GM19438 (cell line): ENCODE data around the gene IL17REL.
"Not testable (repeated sequence)": the region's sequence is repeated elsewhere in the genome, so short reads cannot be mapped to it uniquely, and the experiment has no call there.

Experiments used
- ATAC-seq: cut with Tn5 transposase; IDR thresholded peaks from one replicate; pipeline ENCODE4 v1.9.1; 2021; ENCODE audit warnings: low read depth; ENCODE audit not compliant: unreplicated experiment

The IL17REL gene

DNA sequence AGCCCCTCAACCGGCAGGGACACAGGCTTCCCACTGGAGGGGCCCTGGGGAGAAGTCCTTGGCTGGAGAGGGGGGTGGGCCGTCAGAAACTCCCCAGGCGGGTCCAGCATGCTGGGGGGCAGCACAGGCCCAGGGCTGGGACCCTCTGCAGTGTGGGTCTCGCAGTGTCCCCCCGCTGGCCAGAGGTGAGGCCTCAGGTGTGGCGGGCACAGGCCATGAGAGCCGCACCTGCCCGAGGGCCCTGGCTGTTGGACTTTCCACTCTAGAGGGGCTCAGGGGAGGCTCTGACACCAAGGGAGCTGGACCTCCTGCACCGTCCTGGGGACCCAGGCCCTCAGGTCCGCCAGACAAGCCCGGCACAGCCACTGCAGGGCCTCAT is 62.7 kb downstream of the IL17REL start:
- no peak for ATAC-seq

DNA sequence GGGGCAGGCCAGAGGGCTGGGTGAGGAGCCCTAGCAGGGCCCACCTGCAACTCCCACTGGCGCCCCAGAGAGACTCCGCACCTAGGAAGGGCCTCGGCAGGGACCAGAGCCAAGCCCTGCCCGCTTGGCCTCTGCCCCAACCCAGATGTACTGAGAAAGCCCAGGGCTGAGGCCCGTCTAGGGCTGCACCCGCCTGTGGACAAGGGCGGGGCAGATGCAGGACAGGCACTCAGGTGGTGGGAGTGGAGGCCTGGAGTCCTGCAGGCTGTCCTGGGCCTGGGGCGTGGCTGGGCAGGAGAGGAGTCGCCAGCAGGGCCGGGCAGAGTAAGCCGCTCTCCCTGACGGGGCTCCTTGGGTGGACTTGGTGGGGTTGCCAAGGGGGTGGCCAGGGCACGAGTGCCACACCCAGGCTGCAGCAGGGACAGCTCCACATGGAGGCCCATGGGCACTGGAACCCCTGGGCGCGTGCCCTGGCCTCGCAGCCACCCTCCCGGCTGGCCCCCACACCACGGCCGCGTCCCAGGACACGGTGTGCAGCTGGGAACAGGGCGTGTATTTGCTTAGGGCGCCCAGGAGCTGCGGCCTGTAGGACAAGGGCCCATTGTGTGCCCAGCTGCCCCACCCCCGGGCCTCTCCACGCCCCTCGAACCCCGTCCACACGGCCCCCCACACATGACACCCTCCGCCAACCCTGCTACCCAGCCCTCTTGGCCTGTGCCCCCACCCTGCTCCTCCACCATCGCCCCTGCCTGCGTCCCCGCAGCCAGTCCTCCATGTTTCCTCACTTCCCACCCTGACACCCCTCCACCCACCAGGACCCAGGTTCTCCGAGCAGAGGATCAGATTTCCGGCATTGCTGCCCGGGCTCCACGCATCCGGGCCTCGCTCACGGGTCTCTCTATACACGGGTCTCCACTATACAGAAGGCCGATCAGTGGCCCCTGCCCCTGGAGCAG is 63.3 kb downstream of the IL17REL start:
- ATAC-seq: no peak

DNA sequence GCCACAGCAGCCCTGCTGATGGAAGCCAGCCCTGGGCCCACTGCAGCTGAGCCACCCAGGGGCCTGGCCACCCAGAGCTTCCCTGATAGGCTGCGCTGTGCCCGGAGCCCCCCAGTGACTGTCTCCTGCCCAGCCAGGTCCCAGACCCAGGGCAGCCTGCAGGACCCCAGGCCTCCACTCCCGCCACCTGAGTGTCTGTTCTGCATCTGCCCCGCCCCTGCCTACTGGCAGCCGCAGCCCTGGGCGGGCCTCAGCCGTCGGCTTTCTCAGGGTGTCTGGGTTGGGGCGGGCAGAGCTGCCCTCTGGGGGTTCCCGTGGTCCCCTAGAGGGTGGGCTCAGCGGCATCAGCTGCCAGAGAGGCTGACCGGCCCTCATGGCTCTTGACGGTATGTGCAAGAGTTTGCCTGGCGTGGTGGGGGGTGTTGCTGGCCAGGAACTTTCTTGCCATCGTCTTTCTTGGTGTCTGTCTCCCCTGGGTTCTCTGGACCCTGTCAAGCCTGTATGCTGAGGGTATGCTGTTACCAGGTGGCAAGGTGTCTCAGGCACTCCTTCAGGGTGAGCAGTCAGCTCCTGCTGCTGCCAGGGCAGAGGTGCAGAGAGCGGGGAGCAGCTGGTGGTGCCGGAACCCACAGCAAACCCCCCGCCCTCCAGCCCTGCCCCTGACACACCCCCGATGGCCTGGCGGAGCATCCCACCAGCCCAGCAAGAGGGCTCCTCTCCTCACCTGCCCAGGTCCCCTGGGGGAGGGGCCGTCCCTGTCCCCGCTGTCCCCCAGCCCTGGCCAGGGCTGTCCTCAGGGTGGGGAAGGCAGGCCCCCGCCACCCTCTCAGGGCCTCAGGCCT is 64.2 kb downstream of the IL17REL start:
- no peak for ATAC-seq

DNA sequence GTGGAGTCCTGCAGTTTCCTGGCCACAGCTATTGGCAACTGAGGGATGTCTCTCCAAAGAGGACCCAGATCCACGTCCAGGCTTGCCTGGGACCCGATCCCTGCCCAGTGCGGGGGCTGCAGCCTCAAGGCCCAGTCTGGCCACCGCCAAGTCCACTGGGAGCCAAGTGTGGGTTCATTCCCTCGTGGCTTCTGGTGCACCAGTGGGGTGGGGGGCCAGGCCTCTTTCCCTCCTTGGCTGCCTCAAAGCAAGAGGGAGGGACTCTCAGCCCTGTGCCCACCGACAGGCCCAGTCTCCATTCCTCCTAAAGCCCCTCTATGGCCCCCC is 65.3 kb downstream of the IL17REL start:
- no peak for ATAC-seq

DNA sequence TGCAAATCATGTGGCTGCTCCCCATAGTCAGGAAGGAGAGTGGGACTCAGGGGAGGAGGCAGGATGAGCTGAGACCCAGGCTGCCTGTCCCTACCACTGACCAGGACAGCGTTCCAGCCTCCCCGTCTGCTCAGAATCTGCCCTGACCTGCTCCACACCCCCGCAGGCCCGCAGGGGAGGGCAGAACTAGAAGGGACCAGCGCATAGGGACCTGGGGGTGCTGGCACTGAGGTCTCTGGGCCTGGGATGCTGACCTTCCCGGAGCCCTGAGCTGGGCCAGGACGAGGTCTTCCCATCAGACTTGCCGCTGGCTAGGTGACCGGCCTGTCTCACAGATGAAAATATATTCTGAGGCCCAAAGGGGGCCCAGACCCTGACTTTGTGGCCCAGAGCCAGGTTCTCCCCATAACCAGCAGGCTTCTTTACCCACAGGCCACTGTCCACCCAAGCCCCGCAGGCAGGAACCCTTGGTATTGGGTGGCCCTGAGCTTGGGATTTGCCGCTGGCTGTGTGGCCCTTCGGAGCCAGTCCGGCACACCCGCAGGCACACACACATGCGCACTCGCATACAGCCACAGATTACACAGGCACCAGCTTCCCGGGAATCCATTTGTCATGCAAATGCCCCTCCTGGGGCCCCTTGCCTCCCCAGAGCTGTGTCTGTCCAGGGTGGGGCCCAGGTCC is 65.8 kb downstream of the IL17REL start:
- no peak for ATAC-seq

DNA sequence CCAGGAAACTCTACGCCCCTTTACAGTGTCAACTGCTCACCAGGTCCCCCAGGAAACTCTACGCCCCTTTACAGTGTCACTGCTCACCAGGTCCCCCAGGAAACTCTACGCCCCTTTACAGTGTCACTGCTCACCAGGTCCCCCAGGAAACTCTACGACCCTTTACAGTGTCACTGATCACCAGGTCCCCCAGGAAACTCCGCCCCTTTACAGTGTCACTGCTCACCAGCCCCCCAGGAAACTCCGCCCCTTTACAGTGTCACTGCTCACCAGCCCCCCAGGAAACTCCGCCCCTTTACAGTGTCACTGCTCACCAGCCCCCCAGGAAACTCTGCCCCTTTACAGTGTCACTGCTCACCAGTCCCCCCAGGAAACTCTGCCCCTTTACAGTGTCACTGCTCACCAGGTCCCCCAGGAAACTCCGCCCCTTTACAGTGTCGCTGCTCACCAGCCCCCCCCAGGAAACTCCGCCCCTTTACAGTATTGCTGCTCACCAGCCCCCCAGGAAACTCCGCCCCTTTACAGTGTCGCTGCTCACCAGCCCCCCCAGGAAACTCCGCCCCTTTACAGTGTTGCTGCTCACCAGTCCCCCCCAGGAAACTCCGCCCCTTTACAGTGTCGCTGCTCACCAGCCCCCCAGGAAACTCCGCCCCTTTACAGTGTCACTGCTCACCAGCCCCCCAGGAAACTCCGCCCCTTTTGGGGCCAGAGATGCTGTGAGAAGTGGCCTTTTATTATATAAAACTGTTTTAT is 67.3 kb downstream of the IL17REL start:
- ATAC-seq: not testable (repeated sequence)
